Inflammatory macrophage (primary cell): ENCODE measurements around the gene TTYH2.
"Not testable (repeated sequence)": the region's sequence is repeated elsewhere in the genome, so short reads cannot be mapped to it uniquely, and the experiment has no call there.

Source experiments
- DNase-seq, 2 donors: peaks; one replicate each; pipeline ENCODE4 v3.0.0-alpha.2; 2020 to 2022

Gene TTYH2

GRCh38 chr17:74237321-74237720 lies 23.9 kb downstream of the TTYH2 start:
- DNase-seq: no peak

GRCh38 chr17:74239172-74239571 lies 25.8 kb downstream of the TTYH2 start:
- DNase-seq: peak; percentile 85 to 93

- DNase-seq: no peak
Measured at GRCh38 chr17:74240618-74241205, 27.3 kb downstream of the TTYH2 start.

GRCh38 chr17:74241431-74241830 lies 28.1 kb downstream of the TTYH2 start:
- DNase-seq: peak; percentile 91 to 92

GRCh38 chr17:74241847-74242246 lies 28.5 kb downstream of the TTYH2 start:
- DNase-seq: no peak

GRCh38 chr17:74243013-74243755 lies 29.8 kb downstream of the TTYH2 start:
- DNase-seq: no peak

GRCh38 chr17:74244128-74244527 lies 30.8 kb downstream of the TTYH2 start:
- DNase-seq: no peak

GRCh38 chr17:74244548-74244947 lies 31.2 kb downstream of the TTYH2 start:
- DNase-seq: no peak

- DNase-seq: no peak
Measured at GRCh38 chr17:74245145-74245831, 31.9 kb downstream of the TTYH2 start.

- peak in 1 of 2 donors; percentile 33 for DNase-seq
Measured at GRCh38 chr17:74245871-74246270, 32.5 kb downstream of the TTYH2 start.

- no peak for DNase-seq
Measured at GRCh38 chr17:74249590-74250270, 36.4 kb downstream of the TTYH2 start.

GRCh38 chr17:74250324-74250995 lies 37.1 kb downstream of the TTYH2 start:
- no peak for DNase-seq

GRCh38 chr17:74251051-74251450 lies 37.7 kb downstream of the TTYH2 start:
- no peak for DNase-seq

GRCh38 chr17:74251569-74251968 lies 38.2 kb downstream of the TTYH2 start:
- DNase-seq: no peak

GRCh38 chr17:74252211-74252610 lies 38.8 kb downstream of the TTYH2 start:
- DNase-seq: no peak

GRCh38 chr17:74253036-74253435 lies 39.7 kb downstream of the TTYH2 start:
- no peak for DNase-seq

- no peak for DNase-seq
Measured at GRCh38 chr17:74257311-74257710, 43.9 kb downstream of the TTYH2 start.

- no peak for DNase-seq
Measured at GRCh38 chr17:74259667-74260524, 46.5 kb downstream of the TTYH2 start.

GRCh38 chr17:74260525-74260850 lies 47.1 kb downstream of the TTYH2 start:
- no peak for DNase-seq

GRCh38 chr17:74262601-74263000 lies 49.2 kb downstream of the TTYH2 start:
- no peak for DNase-seq

- DNase-seq: not testable (repeated sequence)
Measured at GRCh38 chr17:74267054-74267453, 53.7 kb downstream of the TTYH2 start.

GRCh38 chr17:74267579-74267978 lies 54.2 kb downstream of the TTYH2 start:
- no peak for DNase-seq
